ENCODE measurements around the gene STARD9.

Gene STARD9

GRCh38 chr15:42582569-42583375 is 7.4 kb downstream of the STARD9 start:
- POLR2A ChIA-PET: no interaction called here
- CTCF ChIA-PET: interaction anchor here (0.7 to 1.7 kb wide), 7 partner anchors 9 to 344 kb away, joined by 3 to 5 read pairs (median 3); no protein-coding TSS in a partner anchor

GRCh38 chr15:42584031-42584765 is 8.8 kb downstream of the STARD9 start:
- POLR2A ChIA-PET: no interaction called here
- TF ChIP-seq CTCF (IDR thresholded peaks at IDR 0.05; ENCODE audit: insufficient read depth, low read length, missing control alignments): no peak
- no peak overlapping the region for H3K4me3 ChIP-seq (ENCODE audit: low read depth, low read length)
- CTCF ChIA-PET: interaction anchor here (1.1 to 1.7 kb wide), 4 partner anchors 7 to 11 kb away, joined by 3 to 5 read pairs (median 4); partner anchors contain the start of gene STARD9
- DNase-seq (ENCODE audit: low read depth, low spot score): no peak

More at GRCh38 chr15:42582569-42583375, 7.4 kb downstream of the STARD9 start:
- DNase-seq (ENCODE audit: low read depth, low spot score): no peak
- no peak for TF ChIP-seq CTCF (IDR thresholded peaks at IDR 0.05; ENCODE audit: insufficient read depth, low read length, missing control alignments)
- no peak overlapping the region for H3K4me3 ChIP-seq (ENCODE audit: low read depth, low read length)

GRCh38 chr15:42590619-42591237 is 15.3 kb downstream of the STARD9 start:
- H3K4me3 ChIP-seq (ENCODE audit: low read depth, low read length): no peak overlapping the region
- ChIA-PET CTCF (interaction anchor here (0.7 to 1.8 kb wide), 2 partner anchors 15 to 17 kb away, joined by 3 to 7 read pairs; partner anchors contain the start of gene STARD9), POLR2A (no interaction called here)
- DNase-seq (ENCODE audit: low read depth, low spot score): no peak
- TF ChIP-seq CTCF (IDR thresholded peaks at IDR 0.05; ENCODE audit: insufficient read depth, low read length, missing control alignments): no peak

- peak; percentile 18 for TF ChIP-seq CTCF (IDR thresholded peaks at IDR 0.05; ENCODE audit: insufficient read depth, low read length, missing control alignments)
- no peak overlapping the region for H3K4me3 ChIP-seq (ENCODE audit: low read depth, low read length)
- ChIA-PET CTCF (interaction anchor here (0.5 to 1.8 kb wide), 6 partner anchors 8 to 335 kb away, joined by 3 to 7 read pairs (median 3); partner anchors contain the start of gene STARD9), POLR2A (no interaction called here)
- no peak for DNase-seq (ENCODE audit: low read depth, low spot score)
Observed at GRCh38 chr15:42591238-42591934, 16.0 kb downstream of the STARD9 start.

GRCh38 chr15:42592716-42593115 is 17.3 kb downstream of the STARD9 start:
- POLR2A ChIA-PET: no interaction called here
- CTCF ChIA-PET: interaction anchor here (0.7 to 1.6 kb wide), 6 partner anchors 9 to 333 kb away, joined by 3 to 5 read pairs (median 3); partner anchors contain the start of gene STARD9
- no peak for DNase-seq (ENCODE audit: low read depth, low spot score)
- no peak for TF ChIP-seq CTCF (IDR thresholded peaks at IDR 0.05; ENCODE audit: insufficient read depth, low read length, missing control alignments)
- no peak overlapping the region for H3K4me3 ChIP-seq (ENCODE audit: low read depth, low read length)

All from AG04449 (cell line).